OCI-LY7 (cell line): ENCODE measurements around the gene NFKB2. TPM values are rescaled to one million over a fixed set of nuclear protein-coding genes. Genes with fewer than 3 reads are reported as not detected.

Experiments
- BruUV-seq: library from RNA; stranded (reverse); fragments of 400-500 nt; replicated peaks from 2 replicates; lab custom pipeline; 2021; lab: Mats Ljungman, UMichigan
- CTCF ChIA-PET: fragments of 300-600 bp; sonication (Branson Sonifier 250); formaldehyde crosslinking; loops from one replicate; lab custom pipeline; 2022; ENCODE audit warnings: antibody characterized with exemption; ENCODE audit not compliant: unreplicated experiment; lab: Charles Lee
- POLR2A ChIA-PET: fragments of 300-600 bp; sonication (Branson Sonifier 250); formaldehyde crosslinking; loops from one replicate; lab custom pipeline; 2022; ENCODE audit warnings: antibody characterized with exemption; lab: Charles Lee
- DNase-seq: peaks from one replicate; pipeline ENCODE4 v3.0.0-alpha.2; 2015; ENCODE audit warnings: low spot score
- H2AFZ ChIP-seq: fragments of 200-600 bp; sonication (generic), shearing (Covaris generic); 2 replicates; pipeline ENCODE4 v1.6.1; 2014; ENCODE audit warnings: mild to moderate bottlenecking, antibody characterized with exemption, low read length, moderate library complexity
- H3K27ac ChIP-seq: fragments of 200-600 bp; sonication (generic); 2 replicates; pipeline ENCODE4 v1.5.1; 2014; ENCODE audit warnings: mixed run types, low read depth, mild to moderate bottlenecking, moderate library complexity, low read length, inconsistent platforms; ENCODE audit not compliant: poor library complexity, severe bottlenecking
- H3K36me3 ChIP-seq: fragments of 200-600 bp; sonication (generic); 2 replicates; pipeline ENCODE4 v1.6.1; 2014; ENCODE audit warnings: mild to moderate bottlenecking, antibody characterized with exemption, low read length, moderate library complexity, mixed read lengths; ENCODE audit not compliant: insufficient read depth
- H3K4me1 ChIP-seq: fragments of 200-600 bp; sonication (generic); 2 replicates; pipeline ENCODE4 v1.5.1; 2014; ENCODE audit warnings: mild to moderate bottlenecking, low read length; ENCODE audit not compliant: insufficient read depth, poor library complexity, severe bottlenecking
- H3K4me2 ChIP-seq: fragments of 200-600 bp; sonication (generic); 2 replicates; pipeline ENCODE4 v1.6.1; 2014; ENCODE audit warnings: mild to moderate bottlenecking, low read length
- H3K4me3 ChIP-seq: fragments of 200-600 bp; sonication (generic); 2 replicates; pipeline ENCODE4 v1.5.1; 2014; ENCODE audit warnings: mild to moderate bottlenecking, low read depth, low read length; ENCODE audit not compliant: poor library complexity, severe bottlenecking
- H3K79me2 ChIP-seq: fragments of 200-600 bp; sonication (generic); 2 replicates; pipeline ENCODE4 v1.6.1; 2016; ENCODE audit warnings: low read depth, mild to moderate bottlenecking, low read length, moderate library complexity, mixed read lengths; ENCODE audit not compliant: insufficient read depth
- H3K9me2 ChIP-seq: fragments of 200-600 bp; sonication (generic); 2 replicates; pipeline ENCODE4 v1.6.1; 2016; ENCODE audit warnings: mild to moderate bottlenecking, low read length, mixed read lengths; ENCODE audit not compliant: insufficient read depth
- H3K9me3 ChIP-seq: fragments of 200-600 bp; sonication (generic); 2 replicates; pipeline ENCODE4 v1.6.1; 2014; ENCODE audit warnings: mild to moderate bottlenecking, mixed run types, low read length, mixed read lengths
- H4K20me1 ChIP-seq: fragments of 200-600 bp; sonication (generic); 2 replicates; pipeline ENCODE4 v1.6.1; 2014; ENCODE audit warnings: mild to moderate bottlenecking, antibody characterized with exemption, low read length, moderate library complexity, mixed read lengths; ENCODE audit not compliant: insufficient read depth
- CTCF ChIP-seq: fragments of 200-600 bp; sonication (generic); conservative IDR thresholded peaks from 2 replicates; pipeline ENCODE4 v1.5.1; 2014; ENCODE audit warnings: mild to moderate bottlenecking, antibody characterized with exemption, low read length, moderate library complexity, mixed read lengths
- EZH2phosphoT487 ChIP-seq: fragments of 200-600 bp; sonication (generic); IDR thresholded peaks from 2 replicates; pipeline ENCODE4 v1.6.1; 2018; ENCODE audit warnings: low read depth, borderline replicate concordance, mild to moderate bottlenecking, mixed run types, antibody characterized with exemption, low read length, moderate library complexity, mixed read lengths
- intact Hi-C: fragments of 100-400 bp; cut with micrococcal nuclease; formaldehyde crosslinking; loops from one replicate; pipeline ENCODE4 v1.10.0; 2022; ENCODE audit not compliant: unreplicated experiment
- total RNA-seq, 2 experiments: library from RNA; depleted of rRNA in 1 of 2; stranded (reverse); fragments of >200 nt in 1 of 2; shearing (Covaris generic) in 1 of 2; gene quantifications; 2 replicates each; pipeline ENCODE4 v1.2.3, GENCODE V29; 2014 to 2022

Gene NFKB2
- total RNA-seq, 2 experiments from 2014 or later, result 47.1 to 67.3 TPM

- Histone ChIP-seq H3K9me3 (no peaks in the 10 kb centered on the region), H3K9me2 (no peaks in the 10 kb centered on the region), H3K36me3 (no peaks in the 10 kb centered on the region), H3K4me2 (no peak overlapping the region), H4K20me1 (peaks cover 5% of the 10 kb centered on the region; the same call in 1 of the 2 replicates), H3K79me2 (no peaks in the 10 kb centered on the region), H3K4me3 (no peak overlapping the region), H2AFZ (no peak overlapping the region), H3K27ac (no peak overlapping the region), H3K4me1 (peaks cover 34% of the 10 kb centered on the region)
- DNase-seq, result no peak
- CTCF ChIA-PET, result no interaction called here
- TF ChIP-seq CTCF (no peak), EZH2phosphoT487 (no peak)
- no TSS peak for BruUV-seq
- POLR2A ChIA-PET, result interaction anchor here (0.7 to 1.0 kb wide), 2 partner anchors 19 to 36 kb away, joined by 3 read pairs; no protein-coding TSS in a partner anchor
- intact Hi-C loops, result no loop called here
These were observed 18.5 kb downstream of the NFKB2 start for GRCh38 chr10:102413806-102414561.

- intact Hi-C loops, result no loop called here
- H3K4me3 ChIP-seq, result no peak overlapping the region
- ChIA-PET POLR2A (no interaction called here), CTCF (no interaction called here)
- no peak overlapping the region for H3K4me2 ChIP-seq
- H4K20me1 ChIP-seq, result peaks cover 2% of the 10 kb centered on the region; the same call in 1 of the 2 replicates
- H3K9me3 ChIP-seq, result no peaks in the 10 kb centered on the region
- H3K9me2 ChIP-seq, result no peaks in the 10 kb centered on the region
- peaks cover 42% of the 10 kb centered on the region for H3K4me1 ChIP-seq
- TF ChIP-seq EZH2phosphoT487, result no peak
- TF ChIP-seq CTCF, result no peak
- DNase-seq, result no peak
- BruUV-seq, result no TSS peak
- no peak overlapping the region for H2AFZ ChIP-seq
- no peaks in the 10 kb centered on the region for H3K79me2 ChIP-seq
- no peak overlapping the region for H3K27ac ChIP-seq
- no peaks in the 10 kb centered on the region for H3K36me3 ChIP-seq
These were observed 19.2 kb downstream of the NFKB2 start for GRCh38 chr10:102414749-102415148.

GRCh38 chr10:102416283-102416682, 20.8 kb downstream of the NFKB2 start:
- intact Hi-C loops, result no loop called here
- ChIA-PET CTCF (no interaction called here), POLR2A (no interaction called here)
- H3K9me3 ChIP-seq, result no peaks in the 10 kb centered on the region
- TF ChIP-seq CTCF (no peak), EZH2phosphoT487 (no peak)
- H3K79me2 ChIP-seq, result no peaks in the 10 kb centered on the region
- H2AFZ ChIP-seq, result no peak overlapping the region
- no peak overlapping the region for H3K4me2 ChIP-seq
- no TSS peak for BruUV-seq
- no peak for DNase-seq
- H3K9me2 ChIP-seq, result no peaks in the 10 kb centered on the region
- no peaks in the 10 kb centered on the region for H3K36me3 ChIP-seq
- peaks cover 48% of the 10 kb centered on the region for H3K4me1 ChIP-seq
- no peak overlapping the region for H3K4me3 ChIP-seq
- H3K27ac ChIP-seq, result no peak overlapping the region
- H4K20me1 ChIP-seq, result no peaks in the 10 kb centered on the region
